GM12878 (cell line): ENCODE measurements around the gene GATA2. TPM values are rescaled to one million over a fixed set of nuclear protein-coding genes. Genes with fewer than 3 reads are reported as not detected.

Source experiments
- ATAC-seq: fragments of 200-7000 bp; cut with Tn5 transposase; 3 replicates; pipeline ENCODE4 v1.9.1; 2020; ENCODE audit warnings: mild to moderate bottlenecking, moderate library complexity
- BruUV-seq: library from RNA; stranded (reverse); fragments of 400-500 nt; replicated peaks from 2 replicates; lab custom pipeline; 2021; lab: Mats Ljungman, UMichigan
- CTCF ChIA-PET: fragments of 300-600 bp; sonication (Branson Sonifier 250); formaldehyde crosslinking; extraction: SDS; loops from one replicate; lab custom pipeline; 2021; ENCODE audit warnings: inconsistent platforms; lab: Yijun Ruan, JAX
- POLR2A ChIA-PET: fragments of 350-600 bp; formaldehyde crosslinking; extraction: SDS; loops from one replicate; lab custom pipeline; 2021; ENCODE audit warnings: inconsistent platforms; lab: Charles Lee
- RAD21 ChIA-PET: fragments of 300-600 bp; sonication (Branson Sonifier 250); formaldehyde crosslinking; loops from one replicate; lab custom pipeline; 2023; ENCODE audit warnings: antibody characterized with exemption; ENCODE audit not compliant: unreplicated experiment; lab: Charles Lee
- SMC1A ChIA-PET: fragments of 300-600 bp; sonication (Branson Sonifier 250); formaldehyde crosslinking; loops from one replicate; lab custom pipeline; 2023; ENCODE audit not compliant: unreplicated experiment, uncharacterized antibody; lab: Charles Lee
- DNase-seq: peaks from one replicate; pipeline ENCODE4 v3.0.0-alpha.2; 2011; ENCODE audit warnings: low read depth, low spot score
- FAIRE-seq: peaks from 3 replicates; lab custom pipeline; 2011; peaks lifted over from hg19 to GRCh38; lab: Jason Lieb, UNC
- H2AFZ ChIP-seq: 2 replicates; pipeline ENCODE4 v1.6.0; 2011; ENCODE audit warnings: low read depth, low read length, control low read depth; ENCODE audit not compliant: control insufficient read depth
- H3K27ac ChIP-seq: 2 replicates; pipeline ENCODE4 v1.5.1; 2011; ENCODE audit warnings: control low read depth; ENCODE audit not compliant: control insufficient read depth, insufficient read depth
- H3K27me3 ChIP-seq, 2 experiments: replicated peaks in 1 of 2; 2 replicates each; pipeline versions ENCODE4 v1.6.0 to v1.6.1; 2011; ENCODE audit warnings: low read length in 1 of 2; ENCODE audit not compliant: control insufficient read depth in 2 of 2, insufficient read depth in 2 of 2
- H3K36me3 ChIP-seq, 2 experiments: 2 replicates each; pipeline ENCODE4 v1.5.1; 2011; ENCODE audit warnings: low read length in 1 of 2; ENCODE audit not compliant: control insufficient read depth in 2 of 2, insufficient read depth in 2 of 2
- H3K4me1 ChIP-seq: 2 replicates; pipeline ENCODE4 v1.6.1; 2011; ENCODE audit warnings: mild to moderate bottlenecking, low read length, moderate library complexity, mixed read lengths; ENCODE audit not compliant: control insufficient read depth, insufficient read depth
- H3K4me2 ChIP-seq: 2 replicates; pipeline ENCODE4 v1.6.0; 2011; ENCODE audit warnings: control low read depth; ENCODE audit not compliant: control insufficient read depth, insufficient read depth
- H3K4me3 ChIP-seq: fragments of 200-600 bp; sonication (generic); 2 replicates; pipeline ENCODE4 v1.5.1; 2016
- H3K79me2 ChIP-seq: 2 replicates; pipeline ENCODE4 v1.6.0; 2011; ENCODE audit warnings: low read length; ENCODE audit not compliant: control insufficient read depth, insufficient read depth
- H3K9ac ChIP-seq: 2 replicates; pipeline ENCODE4 v1.8.0; 2011; ENCODE audit warnings: low read length, control low read depth, mixed read lengths; ENCODE audit not compliant: control insufficient read depth, insufficient read depth
- H3K9me3 ChIP-seq: replicated peaks from 3 replicates; pipeline ENCODE4 v1.5.1; 2011; ENCODE audit warnings: mild to moderate bottlenecking, low read length; ENCODE audit not compliant: control insufficient read depth, insufficient read depth
- H4K20me1 ChIP-seq: 2 replicates; pipeline ENCODE4 v1.6.0; 2011; ENCODE audit not compliant: control insufficient read depth, insufficient read depth
- CREM ChIP-seq: IDR thresholded peaks from 2 replicates; pipeline ENCODE4 v1.6.1; 2014; ENCODE audit warnings: antibody characterized with exemption, low read depth
- EP300 ChIP-seq, 2 experiments: fragments of 150-350 bp in 1 of 2; IDR thresholded peaks; 2 replicates each; pipeline ENCODE4 v1.6.1; 2011 to 2012; ENCODE audit warnings: low read depth in 2 of 2, low read length in 2 of 2, borderline replicate concordance in 1 of 2, improper control_type of control experiment in 1 of 2, inconsistent platforms in 1 of 2; ENCODE audit not compliant: control insufficient read depth in 1 of 2
- HCFC1 ChIP-seq: fragments of 150-350 bp; IDR thresholded peaks from 2 replicates; pipeline ENCODE4 v1.6.1; 2014; ENCODE audit warnings: low read length
- MEF2B ChIP-seq: fragments of 450-650 bp; IDR thresholded peaks from 2 replicates; pipeline ENCODE4 v1.6.1; 2018; ENCODE audit warnings: mild to moderate bottlenecking, moderate library complexity; ENCODE audit not compliant: partially characterized antibody, poor library complexity, severe bottlenecking
- MTA3 ChIP-seq: IDR thresholded peaks from 2 replicates; pipeline ENCODE4 v1.6.1; 2012; ENCODE audit warnings: low read length, inconsistent platforms, borderline replicate concordance
- MYB ChIP-seq: fragments of 150-350 bp; IDR thresholded peaks from 2 replicates; pipeline ENCODE4 v1.6.1; 2014; ENCODE audit warnings: mild to moderate bottlenecking, low read depth, low read length, borderline replicate concordance
- RCOR1 ChIP-seq: conservative IDR thresholded peaks from 2 replicates; pipeline ENCODE4 v1.6.1; 2012; ENCODE audit warnings: low read depth, low read length, improper control_type of control experiment
- SMAD1 ChIP-seq: fragments of 450-650 bp; IDR thresholded peaks from 2 replicates; pipeline ENCODE4 v1.6.1; 2018; ENCODE audit warnings: mild to moderate bottlenecking, low read depth; ENCODE audit not compliant: partially characterized antibody
- TCF3 ChIP-seq: IDR thresholded peaks from 2 replicates; pipeline ENCODE4 v1.6.1; 2012; ENCODE audit warnings: low read depth, mild to moderate bottlenecking, low read length, borderline replicate concordance; ENCODE audit not compliant: insufficient read depth
- WRNIP1 ChIP-seq: IDR thresholded peaks from 2 replicates; pipeline ENCODE4 v1.6.1; 2011; ENCODE audit warnings: low read depth, low read length, improper control_type of control experiment, borderline replicate concordance
- WGBS: methylation state at CpG from one replicate; pipeline ENCODE4 v1.1.6; 2016; ENCODE audit warnings: low lambda C conversion rate; ENCODE audit not compliant: insufficient replicate concordance, insufficient coverage; ENCODE audit errors: missing lambda C conversion rate; 5-methylcytosine and 5-hydroxymethylcytosine counted together
- in situ Hi-C: fragments of 300-500 bp; cut with MboI; formaldehyde crosslinking; loops from 9 replicates; pipeline ENCODE4 v1.14.3; 2018; ENCODE audit warnings: mixed read lengths
- intact Hi-C: fragments of 100-400 bp; cut with micrococcal nuclease; formaldehyde crosslinking; loops from one replicate; pipeline ENCODE4 v1.14.2; 2022; ENCODE audit not compliant: unreplicated experiment
- polyA plus RNA-seq, 11 experiments: library from polyadenylated mRNA; depleted of rRNA in 4 of 11; unstranded in 6 of 11; stranded (reverse) in 5 of 11; fragments of >200 nt; fragmentation: Nextera tagmentation in 4 of 11; fragmentation: Illumina TruSeq in 1 of 11; extraction: Ambion mirVana in 4 of 11; extraction: Trizol in 1 of 11; gene quantifications; 1 replicate in 1 of 11; 2 replicates in 10 of 11; pipeline versions ENCODE4 v1.2.1 to v1.2.3, GENCODE V29; 2011 to 2016; ENCODE audit warnings: inconsistent platforms in 2 of 11, missing spikeins in 2 of 11, low read depth in 1 of 11
- total RNA-seq, 4 experiments: library from RNA; depleted of rRNA in 3 of 4; stranded (reverse); fragments of >200 nt in 3 of 4; fragmentation: Illumina TruSeq in 1 of 4; extraction: Trizol in 1 of 4; gene quantifications; 2 replicates each; pipeline versions ENCODE4 v1.2.1 to v1.2.3, GENCODE V29; 2013 to 2021
- TF ChIP-seq, protein P1 (sequence below): fragments of 150-350 bp; IDR thresholded peaks from 2 replicates; pipeline ENCODE4 v1.6.1; 2016; ENCODE audit warnings: low read depth, low read length
- TF ChIP-seq, protein P2 (sequence below): IDR thresholded peaks from 2 replicates; pipeline ENCODE4 v1.6.1; 2012; ENCODE audit warnings: low read depth, low read length, improper control_type of control experiment

The GATA2 gene
- total and polyA plus RNA-seq, 10 of the 15 experiments (the other 5 are each of a cell fraction or from before 2014, with no cell fraction given) = 0.56 TPM; not detected in 9

DNA sequence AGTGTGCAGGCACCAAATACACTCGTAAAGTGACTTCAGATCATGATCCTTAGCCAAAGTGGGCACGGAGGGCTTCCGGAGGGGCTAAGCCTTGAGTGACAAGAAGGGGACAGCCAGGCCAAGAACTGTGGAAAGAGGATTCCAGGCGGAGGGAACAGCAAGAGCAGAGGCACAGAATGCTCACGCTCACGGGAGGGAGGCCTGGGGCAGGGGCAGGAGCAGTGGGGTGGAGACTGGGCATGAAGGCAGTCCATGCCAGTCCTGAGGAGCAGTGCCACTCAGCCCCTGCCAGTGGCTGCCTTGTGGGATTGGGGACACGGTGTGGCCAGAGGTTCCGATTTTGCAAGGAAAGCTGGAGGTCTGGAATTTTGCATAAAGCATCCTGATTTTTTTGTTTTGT, 62.3 kb downstream of the GATA2 start:
- Histone ChIP-seq H4K20me1 (no peaks in the 10 kb centered on the region), H3K27me3 (peaks cover 2 to 12% of the 10 kb centered on the region in 2 experiments), H3K4me3 (no peak overlapping the region), H2AFZ (no peak overlapping the region), H3K4me1 (no peaks in the 10 kb centered on the region), H3K79me2 (no peaks in the 10 kb centered on the region), H3K36me3 (no peaks in the 10 kb centered on the region), H3K4me2 (no peak overlapping the region), H3K9ac (no peak overlapping the region), H3K9me3 (no peaks in the 10 kb centered on the region), H3K27ac (no peak overlapping the region)
- RAD21 ChIA-PET = no interaction called here
- 46% methylated on average over 8 of the region's 8 CpGs for WGBS
- DNase-seq (no peak), ATAC-seq (no peak), FAIRE-seq (no peak)
- intact Hi-C loops = no loop called here
- CTCF ChIA-PET = no interaction called here
- TF ChIP-seq RCOR1 = no peak
- TF ChIP-seq, protein P1, sequence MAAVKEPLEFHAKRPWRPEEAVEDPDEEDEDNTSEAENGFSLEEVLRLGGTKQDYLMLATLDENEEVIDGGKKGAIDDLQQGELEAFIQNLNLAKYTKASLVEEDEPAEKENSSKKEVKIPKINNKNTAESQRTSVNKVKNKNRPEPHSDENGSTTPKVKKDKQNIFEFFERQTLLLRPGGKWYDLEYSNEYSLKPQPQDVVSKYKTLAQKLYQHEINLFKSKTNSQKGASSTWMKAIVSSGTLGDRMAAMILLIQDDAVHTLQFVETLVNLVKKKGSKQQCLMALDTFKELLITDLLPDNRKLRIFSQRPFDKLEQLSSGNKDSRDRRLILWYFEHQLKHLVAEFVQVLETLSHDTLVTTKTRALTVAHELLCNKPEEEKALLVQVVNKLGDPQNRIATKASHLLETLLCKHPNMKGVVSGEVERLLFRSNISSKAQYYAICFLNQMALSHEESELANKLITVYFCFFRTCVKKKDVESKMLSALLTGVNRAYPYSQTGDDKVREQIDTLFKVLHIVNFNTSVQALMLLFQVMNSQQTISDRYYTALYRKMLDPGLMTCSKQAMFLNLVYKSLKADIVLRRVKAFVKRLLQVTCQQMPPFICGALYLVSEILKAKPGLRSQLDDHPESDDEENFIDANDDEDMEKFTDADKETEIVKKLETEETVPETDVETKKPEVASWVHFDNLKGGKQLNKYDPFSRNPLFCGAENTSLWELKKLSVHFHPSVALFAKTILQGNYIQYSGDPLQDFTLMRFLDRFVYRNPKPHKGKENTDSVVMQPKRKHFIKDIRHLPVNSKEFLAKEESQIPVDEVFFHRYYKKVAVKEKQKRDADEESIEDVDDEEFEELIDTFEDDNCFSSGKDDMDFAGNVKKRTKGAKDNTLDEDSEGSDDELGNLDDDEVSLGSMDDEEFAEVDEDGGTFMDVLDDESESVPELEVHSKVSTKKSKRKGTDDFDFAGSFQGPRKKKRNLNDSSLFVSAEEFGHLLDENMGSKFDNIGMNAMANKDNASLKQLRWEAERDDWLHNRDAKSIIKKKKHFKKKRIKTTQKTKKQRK = no peak
- no peak for TF ChIP-seq MTA3
- TF ChIP-seq CREM = no peak
- no peak for TF ChIP-seq WRNIP1
- no peak for TF ChIP-seq MYB
- no peak for TF ChIP-seq TCF3
- TF ChIP-seq HCFC1 = no peak
- TF ChIP-seq, protein P2, sequence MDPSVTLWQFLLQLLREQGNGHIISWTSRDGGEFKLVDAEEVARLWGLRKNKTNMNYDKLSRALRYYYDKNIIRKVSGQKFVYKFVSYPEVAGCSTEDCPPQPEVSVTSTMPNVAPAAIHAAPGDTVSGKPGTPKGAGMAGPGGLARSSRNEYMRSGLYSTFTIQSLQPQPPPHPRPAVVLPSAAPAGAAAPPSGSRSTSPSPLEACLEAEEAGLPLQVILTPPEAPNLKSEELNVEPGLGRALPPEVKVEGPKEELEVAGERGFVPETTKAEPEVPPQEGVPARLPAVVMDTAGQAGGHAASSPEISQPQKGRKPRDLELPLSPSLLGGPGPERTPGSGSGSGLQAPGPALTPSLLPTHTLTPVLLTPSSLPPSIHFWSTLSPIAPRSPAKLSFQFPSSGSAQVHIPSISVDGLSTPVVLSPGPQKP = no peak
- no peak for TF ChIP-seq EP300 (IDR thresholded peaks at IDR 0.05; ENCODE audit: borderline replicate concordance in 1 of 2, control insufficient read depth in 1 of 2, low read depth in 2 of 2, low read length in 2 of 2)
- no peak for TF ChIP-seq MEF2B
- TF ChIP-seq SMAD1 = no peak
- BruUV-seq = no TSS peak
- in situ Hi-C loops = no loop called here
- SMC1A ChIA-PET = no interaction called here
- POLR2A ChIA-PET = no interaction called here
